Stimulated activated CD4-positive, alpha-beta T cell treated with anti-CD3 and anti-CD28 coated beads, Interleukin-12 subunit alpha, Interleukin-12 subunit beta, amount 100 ng/mL, for 24 hours (primary cell): Measurements from ENCODE around the gene ZBTB48.
"Not testable (repeated sequence)": the region's sequence is repeated elsewhere in the genome, so short reads cannot be mapped to it uniquely, and the experiment has no call there.

Source experiments
- DNase-seq, 2 experiments: peaks; one replicate each; pipeline ENCODE4 v3.0.0-alpha.2; 2020; ENCODE audit warnings: low read depth in 2 of 2

ZBTB48 gene

DNA sequence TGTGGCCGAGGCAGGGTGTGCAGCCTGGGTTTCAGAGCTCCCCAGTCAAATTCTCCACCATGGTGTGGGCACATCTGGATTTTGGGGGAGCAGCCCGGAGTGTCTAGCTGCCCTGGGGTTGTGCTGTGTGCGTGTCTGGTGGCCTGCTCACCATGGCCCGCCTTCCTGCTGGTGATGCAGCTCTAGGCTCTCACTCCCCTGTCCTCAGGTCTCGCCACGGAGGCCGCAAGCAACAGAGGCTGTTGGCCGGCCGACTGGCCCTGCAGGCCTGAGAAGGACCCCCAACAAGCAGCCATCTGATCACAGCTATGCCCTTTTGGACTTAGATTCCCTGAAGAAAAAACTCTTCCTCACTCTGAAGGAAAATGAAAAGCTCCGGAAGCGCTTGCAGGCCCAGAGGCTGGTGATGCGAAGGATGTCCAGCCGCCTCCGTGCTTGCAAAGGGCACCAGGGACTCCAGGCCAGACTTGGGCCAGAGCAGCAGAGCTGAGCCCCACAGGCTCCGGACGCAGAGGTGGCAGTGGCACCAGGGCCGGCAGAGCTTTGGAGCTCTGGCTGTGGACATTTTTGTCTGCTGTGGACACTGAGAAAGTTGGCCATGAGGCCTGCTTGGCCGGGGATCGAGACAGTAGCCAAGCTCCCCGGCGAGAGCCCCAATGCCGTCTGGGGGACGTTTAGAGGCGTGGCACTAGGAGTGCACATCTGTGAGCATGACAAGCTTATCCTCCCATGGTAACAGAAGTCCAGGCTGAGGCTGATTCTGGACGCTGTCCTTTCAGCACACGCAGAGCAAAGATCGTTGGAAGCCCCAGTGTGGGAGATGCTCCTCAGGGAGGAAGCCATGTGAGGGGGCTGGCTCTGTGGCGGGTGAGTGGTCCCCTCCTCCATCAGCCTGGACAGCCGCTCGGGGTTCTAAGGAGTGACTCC is 53.1 kb downstream of the ZBTB48 start:
- no peak for DNase-seq

DNA sequence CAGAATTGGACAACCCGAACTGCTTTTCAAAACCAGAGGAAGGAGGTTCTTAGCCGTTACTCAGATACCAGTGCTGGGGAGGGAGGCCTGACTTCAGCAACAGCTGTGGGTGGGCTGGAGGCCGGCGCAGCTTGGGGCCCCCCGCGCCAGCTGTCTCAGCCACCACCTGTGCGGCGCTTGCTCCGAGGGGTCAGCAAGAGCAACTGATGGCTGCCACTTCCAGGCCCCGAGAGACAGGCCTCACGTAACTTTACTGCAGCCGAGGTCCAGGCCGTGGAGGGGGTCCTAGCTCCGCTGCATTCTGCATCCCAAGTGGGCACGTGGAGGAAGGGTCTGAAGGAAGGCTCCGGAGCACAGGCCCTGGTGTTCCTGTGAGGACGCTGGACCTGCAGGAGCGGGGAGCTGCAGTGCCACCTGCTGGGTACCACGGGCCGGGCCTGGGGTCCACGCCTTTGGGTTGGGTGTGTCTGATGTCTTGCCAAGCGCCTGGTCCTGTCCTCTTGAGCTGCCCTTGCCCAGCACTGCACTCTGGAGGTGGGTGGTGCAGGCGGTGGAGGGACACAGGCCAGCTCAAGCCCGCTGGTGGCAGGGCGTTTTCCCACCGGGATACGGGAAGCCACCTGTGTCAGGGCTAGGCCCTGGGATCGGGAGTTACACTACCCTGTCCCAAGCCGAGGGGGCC is 54.7 kb downstream of the ZBTB48 start:
- DNase-seq = peak in 1 of 2 experiments; percentile 26

DNA sequence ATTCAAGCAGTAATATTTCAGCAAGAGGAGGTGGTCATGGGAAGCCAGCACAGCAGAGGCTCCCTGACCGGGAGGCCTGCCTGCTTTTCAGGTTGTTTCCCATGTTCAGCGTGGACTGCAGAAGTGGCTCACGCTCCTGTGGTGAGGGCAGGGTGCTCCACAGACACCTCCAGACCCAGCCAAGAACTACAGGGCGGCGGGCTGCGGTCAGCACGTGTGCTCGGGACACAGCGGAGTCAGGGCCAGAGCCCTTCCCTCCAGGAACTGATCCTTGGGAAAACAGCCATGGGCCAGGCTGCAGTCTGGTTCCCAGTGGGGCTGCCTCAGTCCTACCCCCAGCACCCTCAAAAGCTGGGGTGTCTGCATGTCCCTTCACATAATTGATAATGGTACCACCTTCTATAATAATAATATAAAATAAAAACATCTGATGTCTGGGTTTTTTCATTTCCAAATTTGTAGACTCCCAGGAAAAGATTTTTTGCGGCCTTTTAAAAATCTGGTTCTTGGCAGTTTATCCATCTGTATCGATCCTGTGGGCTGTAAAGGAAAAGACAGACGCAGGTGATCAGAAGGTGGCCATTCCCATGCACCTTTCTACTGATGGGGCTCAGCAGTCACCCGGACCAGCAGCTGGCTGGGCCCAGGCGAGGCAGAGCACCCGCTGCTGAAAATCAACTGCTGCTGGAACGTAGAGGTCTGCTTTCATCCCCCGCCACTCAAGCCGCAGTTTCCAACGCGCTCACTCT is 55.5 kb downstream of the ZBTB48 start:
- no peak for DNase-seq

DNA sequence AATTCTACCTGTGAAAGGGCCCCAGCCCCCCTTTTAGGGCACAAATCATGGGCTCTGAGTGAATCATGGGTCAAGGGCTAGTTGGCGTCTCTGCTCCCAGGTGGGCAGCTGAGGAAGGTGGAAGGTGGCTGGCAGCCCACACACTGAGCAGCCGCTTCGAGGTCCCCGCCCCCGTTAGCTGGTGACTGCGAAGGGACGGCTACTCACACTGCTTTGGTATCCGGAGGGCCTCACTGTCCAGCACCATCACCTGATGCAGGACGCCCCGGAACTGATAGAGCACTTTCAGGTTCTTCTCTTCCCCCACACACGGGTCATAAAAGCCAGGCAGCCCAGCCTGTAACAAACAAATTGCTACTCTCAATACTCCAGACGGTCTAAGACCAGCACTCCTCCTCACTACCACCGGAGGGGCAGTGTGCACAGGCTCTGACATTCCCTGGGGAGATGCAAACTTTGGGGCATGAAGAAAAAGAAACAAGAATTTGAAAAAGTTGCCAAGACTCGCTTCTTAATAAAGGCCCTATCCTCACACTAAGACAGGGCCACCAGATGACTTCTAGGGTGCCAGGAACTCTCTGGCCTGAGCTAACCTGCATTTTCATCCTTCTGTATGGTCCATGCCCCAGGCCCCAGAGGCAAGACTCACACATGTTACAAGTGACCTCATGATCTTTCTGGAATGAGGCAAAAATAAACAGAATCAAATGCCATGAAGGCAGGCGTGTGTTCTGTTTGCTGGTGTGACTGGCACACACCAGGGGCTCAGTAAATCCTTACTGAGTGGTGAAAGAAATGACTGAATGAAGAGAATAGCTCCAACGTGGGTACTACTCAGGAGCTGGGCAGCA is 56.3 kb downstream of the ZBTB48 start:
- DNase-seq = no peak

DNA sequence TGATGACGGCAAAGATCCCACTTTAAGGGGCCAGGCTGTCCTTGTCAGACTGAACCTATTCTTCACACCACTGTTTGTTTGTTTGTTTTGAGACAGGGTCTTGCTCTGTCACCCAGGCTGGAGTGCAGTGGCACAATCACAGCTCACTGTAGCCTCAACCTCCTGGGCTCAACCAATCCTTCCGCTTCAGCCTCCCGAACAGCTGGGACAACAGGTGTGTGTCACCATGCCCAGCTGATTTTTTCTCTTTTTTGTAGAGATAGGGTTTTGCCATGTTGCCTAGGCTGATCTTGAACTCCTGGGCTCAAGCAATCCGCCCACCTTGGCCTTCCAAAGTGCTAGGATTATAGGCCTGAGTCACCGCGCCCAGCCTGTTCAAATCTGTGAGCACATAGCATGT is 57.0 kb downstream of the ZBTB48 start:
- DNase-seq = not testable (repeated sequence)

DNA sequence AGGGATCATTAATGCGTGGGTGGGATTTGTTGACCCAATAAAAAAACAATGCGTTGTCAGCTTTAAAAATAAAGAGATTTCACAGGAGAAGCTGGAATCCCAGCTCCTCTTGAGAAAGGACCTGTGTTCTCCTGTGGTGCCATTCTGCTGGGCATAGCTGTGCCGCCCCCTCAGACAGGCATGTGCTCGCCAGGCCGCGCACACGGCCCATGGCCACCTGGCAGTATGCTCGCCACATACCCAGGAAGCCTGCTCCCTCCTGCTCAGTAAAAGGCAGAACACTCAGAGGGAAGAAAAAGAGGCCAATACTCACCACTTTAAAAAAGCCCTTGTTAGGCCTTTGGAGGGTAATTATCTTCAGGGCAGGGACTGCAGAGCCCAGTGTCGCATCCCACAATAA is 58.0 kb downstream of the ZBTB48 start:
- DNase-seq = no peak

DNA sequence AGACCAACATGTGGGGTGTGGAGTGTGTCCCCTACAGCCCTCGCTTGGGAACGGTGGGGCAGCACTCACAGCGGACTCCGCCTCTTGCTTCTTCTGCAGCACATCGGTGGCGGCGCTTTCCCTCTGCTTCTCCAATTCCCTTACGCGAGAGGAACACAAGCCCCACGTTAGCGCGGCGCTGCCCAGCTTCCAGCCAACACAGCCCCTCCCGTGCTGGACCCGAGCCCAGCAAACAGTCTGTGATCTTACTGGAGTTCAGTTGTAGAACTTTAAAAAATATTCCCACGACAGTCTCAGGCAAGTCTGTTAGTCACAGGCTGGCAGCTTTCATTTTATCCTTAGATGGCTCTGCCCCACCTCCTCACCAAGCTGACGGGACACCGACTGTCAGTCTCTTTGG is 58.4 kb downstream of the ZBTB48 start:
- no peak for DNase-seq
